ENCODE results near the gene ALDH2. TPM values are rescaled to one million over a fixed set of nuclear protein-coding genes. Genes with fewer than 3 reads are reported as not detected.

The ALDH2 gene
- total and polyA plus RNA-seq, 2 donors (not counting 1 experiment from before 2014, with no cell fraction given) = 7.0 to 22.3 TPM

DNA sequence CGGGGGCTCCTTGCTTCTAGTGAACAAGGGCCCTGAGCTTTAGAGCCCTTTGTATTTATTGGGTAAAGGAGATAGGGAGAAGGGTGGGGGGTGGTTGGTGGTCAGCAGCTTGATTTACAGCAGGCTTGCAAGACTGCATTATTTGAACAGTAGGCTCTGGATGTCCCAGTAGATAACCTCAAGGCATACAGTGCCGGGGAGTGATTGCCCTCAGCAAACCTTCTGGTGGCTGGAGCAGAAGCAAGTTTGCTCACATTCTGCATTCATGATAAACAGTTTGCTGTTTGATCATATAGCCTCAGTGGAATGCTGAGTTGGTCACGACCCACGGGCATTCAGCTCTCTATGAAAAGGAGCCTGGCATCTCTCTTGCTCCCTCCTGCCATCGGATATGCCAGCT, 58.8 kb downstream of the ALDH2 start:
- H3K27ac Mint-ChIP-seq = no peak overlapping the region
- H3K4me3 Mint-ChIP-seq = no peak overlapping the region
- ATAC-seq (ENCODE audit: low read depth) = no peak
- Histone ChIP-seq H3K79me2 (ENCODE audit: control insufficient read depth, insufficient read depth, low read length) (no peaks in the 10 kb centered on the region), H3K36me3 (replicated peaks in 1 of 2; ENCODE audit: control extremely low read depth in 1 of 2, control insufficient read depth in 1 of 2, extremely low read depth in 1 of 2, insufficient read depth in 2 of 2, low read length in 1 of 2) (no peaks in the 10 kb centered on the region), H3K9me3 (ENCODE audit: control extremely low read depth in 1 of 3, control insufficient read depth in 2 of 3, insufficient read depth in 1 of 3, low read length in 2 of 3) (peaks cover 0 to 4% (median 0%) of the 10 kb centered on the region in 3 donors), H3K27me3 (replicated peaks in 1 of 4; ENCODE audit: control extremely low read depth in 1 of 4, control insufficient read depth in 3 of 4, insufficient read depth in 4 of 4, low read length in 3 of 4) (peaks cover 0 to under 1% (median 0%) of the 10 kb centered on the region in 4 experiments), H3K4me2 (replicated peaks; ENCODE audit: low read depth, low read length, poor library complexity, severe bottlenecking) (no peak overlapping the region), H3K27ac (ENCODE audit: low read length in 2 of 2) (no peak overlapping the region), H3K4me1 (ENCODE audit: control insufficient read depth in 2 of 2, insufficient read depth in 2 of 2, low read length in 2 of 2) (no peaks in the 10 kb centered on the region), H3K4me3 (ENCODE audit: control extremely low read depth in 1 of 5, extremely low read depth in 1 of 5, insufficient read depth in 1 of 5, low read depth in 2 of 5, low read length in 4 of 5) (no peak overlapping the region), H3K9ac (ENCODE audit: low read length) (no peak overlapping the region), H4K20me1 (ENCODE audit: control insufficient read depth, insufficient read depth, low read length, poor library complexity, severe bottlenecking) (no peaks in the 10 kb centered on the region), H2AFZ (ENCODE audit: insufficient read depth, low read depth, low read length, poor library complexity, severe bottlenecking) (no peak overlapping the region)
- TF ChIP-seq, protein P1, sequence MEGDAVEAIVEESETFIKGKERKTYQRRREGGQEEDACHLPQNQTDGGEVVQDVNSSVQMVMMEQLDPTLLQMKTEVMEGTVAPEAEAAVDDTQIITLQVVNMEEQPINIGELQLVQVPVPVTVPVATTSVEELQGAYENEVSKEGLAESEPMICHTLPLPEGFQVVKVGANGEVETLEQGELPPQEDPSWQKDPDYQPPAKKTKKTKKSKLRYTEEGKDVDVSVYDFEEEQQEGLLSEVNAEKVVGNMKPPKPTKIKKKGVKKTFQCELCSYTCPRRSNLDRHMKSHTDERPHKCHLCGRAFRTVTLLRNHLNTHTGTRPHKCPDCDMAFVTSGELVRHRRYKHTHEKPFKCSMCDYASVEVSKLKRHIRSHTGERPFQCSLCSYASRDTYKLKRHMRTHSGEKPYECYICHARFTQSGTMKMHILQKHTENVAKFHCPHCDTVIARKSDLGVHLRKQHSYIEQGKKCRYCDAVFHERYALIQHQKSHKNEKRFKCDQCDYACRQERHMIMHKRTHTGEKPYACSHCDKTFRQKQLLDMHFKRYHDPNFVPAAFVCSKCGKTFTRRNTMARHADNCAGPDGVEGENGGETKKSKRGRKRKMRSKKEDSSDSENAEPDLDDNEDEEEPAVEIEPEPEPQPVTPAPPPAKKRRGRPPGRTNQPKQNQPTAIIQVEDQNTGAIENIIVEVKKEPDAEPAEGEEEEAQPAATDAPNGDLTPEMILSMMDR (IDR thresholded peaks at IDR 0.05) = no peak
- 94% methylated on average over 5 of the region's 5 CpGs for WGBS (ENCODE audit: insufficient coverage)
- ChIA-PET POLR2A (no interaction called here), CTCF (interaction anchor here (1.6 to 2.2 kb wide), 2 partner anchors 13 to 72 kb away, joined by 5 to 10 read pairs; no protein-coding TSS in a partner anchor)
- no peaks in the 10 kb centered on the region for H3K4me1 Mint-ChIP-seq
- H3K9me3 Mint-ChIP-seq (ENCODE audit: insufficient read depth) = no peaks in the 10 kb centered on the region
- DNase-seq = no peak
- intact Hi-C loops (cut with micrococcal nuclease) = no loop called here
- peaks cover 27% of the 10 kb centered on the region for H3K27me3 Mint-ChIP-seq

DNA sequence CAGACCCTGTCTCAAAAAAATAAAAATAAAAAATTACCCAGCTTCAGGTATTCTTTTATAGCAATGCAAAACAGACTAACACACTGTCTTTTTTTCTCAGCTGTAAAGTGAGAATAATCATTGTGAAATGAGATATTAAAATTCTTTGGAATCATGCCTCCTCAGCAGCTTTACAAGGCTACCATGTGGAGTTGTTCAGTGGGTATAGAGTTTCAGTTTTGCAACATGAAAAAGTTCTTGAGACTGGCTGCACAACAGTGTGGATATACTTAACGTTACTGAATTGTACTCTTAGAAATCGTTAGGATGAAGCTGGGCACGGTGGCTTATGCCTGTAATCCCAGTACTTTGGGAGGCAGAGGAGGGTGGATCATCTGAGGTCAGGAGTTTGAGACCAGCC, 59.6 kb downstream of the ALDH2 start:
- H3K4me2 ChIP-seq (replicated peaks; ENCODE audit: low read depth, low read length, poor library complexity, severe bottlenecking) = no peak overlapping the region
- no peaks in the 10 kb centered on the region for H4K20me1 ChIP-seq (ENCODE audit: control insufficient read depth, insufficient read depth, low read length, poor library complexity, severe bottlenecking)
- no peaks in the 10 kb centered on the region for H3K4me1 Mint-ChIP-seq
- H3K27ac Mint-ChIP-seq = no peak overlapping the region
- no peak overlapping the region for H3K9ac ChIP-seq (ENCODE audit: low read length)
- H3K79me2 ChIP-seq (ENCODE audit: control insufficient read depth, insufficient read depth, low read length) = no peaks in the 10 kb centered on the region
- POLR2A ChIA-PET = no interaction called here
- no peaks in the 10 kb centered on the region for H3K9me3 Mint-ChIP-seq (ENCODE audit: insufficient read depth)
- intact Hi-C loops (cut with micrococcal nuclease) = no loop called here
- H3K4me1 ChIP-seq (ENCODE audit: control insufficient read depth in 2 of 2, insufficient read depth in 2 of 2, low read length in 2 of 2) = no peaks in the 10 kb centered on the region
- H2AFZ ChIP-seq (ENCODE audit: insufficient read depth, low read depth, low read length, poor library complexity, severe bottlenecking) = no peak overlapping the region
- H3K27me3 Mint-ChIP-seq = peaks cover 23% of the 10 kb centered on the region
- CTCF ChIA-PET = interaction anchor here (1.6 to 2.2 kb wide), 2 partner anchors 13 to 73 kb away, joined by 5 to 10 read pairs; no protein-coding TSS in a partner anchor
- H3K27ac ChIP-seq (ENCODE audit: low read length in 2 of 2) = no peak overlapping the region
- TF ChIP-seq, protein P1 (IDR thresholded peaks at IDR 0.05) = no peak
- TF ChIP-seq EZH2 (IDR thresholded peaks at IDR 0.05; ENCODE audit: borderline replicate concordance, insufficient read depth, low read depth, low read length, poor library complexity, severe bottlenecking) = no peak
- no peak for ATAC-seq (ENCODE audit: low read depth)
- H3K4me3 ChIP-seq (ENCODE audit: control extremely low read depth in 1 of 5, extremely low read depth in 1 of 5, insufficient read depth in 1 of 5, low read depth in 2 of 5, low read length in 4 of 5) = no peak overlapping the region
- 92% methylated on average over 3 of the region's 3 CpGs for WGBS (ENCODE audit: insufficient coverage)
- H3K27me3 ChIP-seq (replicated peaks in 1 of 4; ENCODE audit: control extremely low read depth in 1 of 4, control insufficient read depth in 3 of 4, insufficient read depth in 4 of 4, low read length in 3 of 4) = no peaks in the 10 kb centered on the region
- no peak overlapping the region for H3K4me3 Mint-ChIP-seq
- H3K9me3 ChIP-seq (ENCODE audit: control extremely low read depth in 1 of 3, control insufficient read depth in 2 of 3, insufficient read depth in 1 of 3, low read length in 2 of 3) = peaks cover 0 to 4% (median 0%) of the 10 kb centered on the region in 3 donors
- no peaks in the 10 kb centered on the region for H3K36me3 ChIP-seq (replicated peaks in 1 of 2; ENCODE audit: control extremely low read depth in 1 of 2, control insufficient read depth in 1 of 2, extremely low read depth in 1 of 2, insufficient read depth in 2 of 2, low read length in 1 of 2)
- DNase-seq = no peak

All from B cell (primary cell).